K562 (cell line): ENCODE data around the gene KPNA1. TPM values are rescaled to one million over a fixed set of nuclear protein-coding genes. Genes with fewer than 3 reads are reported as not detected.

Experiments used
- ASH1L ChIP-seq: fragments of 450-650 bp; IDR thresholded peaks from 2 replicates; pipeline ENCODE4 v1.6.1; 2018; ENCODE audit warnings: borderline replicate concordance, mild to moderate bottlenecking, low read depth; ENCODE audit not compliant: partially characterized antibody
- BCOR ChIP-seq: fragments of 450-650 bp; IDR thresholded peaks from 2 replicates; pipeline ENCODE4 v1.6.1; 2016
- CTBP1 ChIP-seq: fragments of 450-650 bp; IDR thresholded peaks from 2 replicates; pipeline ENCODE4 v1.6.1; 2016; ENCODE audit warnings: borderline replicate concordance
- ELF2 ChIP-seq: fragments of 250-450 bp; sonication (Bioruptor Pico); IDR thresholded peaks from 2 replicates; pipeline ENCODE4 v1.5.0; 2021; ENCODE audit warnings: mild to moderate bottlenecking
- EP400 ChIP-seq: fragments of 450-650 bp; IDR thresholded peaks from 2 replicates; pipeline ENCODE4 v1.6.1; 2017; ENCODE audit warnings: antibody characterized with exemption, mild to moderate bottlenecking, moderate library complexity
- GATAD2B ChIP-seq: fragments of 450-650 bp; IDR thresholded peaks from 2 replicates; pipeline ENCODE4 v1.6.1; 2017; ENCODE audit warnings: mild to moderate bottlenecking, borderline replicate concordance
- HDAC2 ChIP-seq: fragments of 450-650 bp; IDR thresholded peaks from 2 replicates; pipeline ENCODE4 v1.6.1; 2016; ENCODE audit warnings: mild to moderate bottlenecking
- KLF10 ChIP-seq: fragments of 250-450 bp; sonication (Bioruptor Pico); IDR thresholded peaks from 2 replicates; pipeline ENCODE4 v1.6.1; 2021; ENCODE audit warnings: matching md5 sums
- MAFF ChIP-seq: IDR thresholded peaks from 2 replicates; pipeline ENCODE4 v1.6.1; 2012; ENCODE audit warnings: low read length, improper control_type of control experiment
- NFATC3 ChIP-seq: fragments of 450-650 bp; IDR thresholded peaks from 2 replicates; pipeline ENCODE4 v1.6.1; 2017; ENCODE audit warnings: mild to moderate bottlenecking
- PHF8 ChIP-seq: fragments of 200-600 bp; sonication (generic); IDR thresholded peaks from 2 replicates; pipeline ENCODE4 v1.6.1; 2012; ENCODE audit warnings: mixed run types, mild to moderate bottlenecking, inconsistent platforms, low read length, moderate library complexity, borderline replicate concordance
- SRSF3 ChIP-seq: fragments of 200-400 bp; formaldehyde crosslinking; IDR thresholded peaks from 2 replicates; pipeline ENCODE4 v1.6.1; 2016; ENCODE audit warnings: mild to moderate bottlenecking, low read length, moderate library complexity; ENCODE audit not compliant: insufficient read depth
- ZBTB1 ChIP-seq: sonication (generic); formaldehyde crosslinking; IDR thresholded peaks from 2 replicates; pipeline ENCODE4 v1.8.1; 2023; ENCODE audit warnings: missing genetic modification reagents, low read depth, mild to moderate bottlenecking, borderline replicate concordance
- ZNF239 ChIP-seq: fragments of 250-450 bp; sonication (Bioruptor Pico); IDR thresholded peaks from 2 replicates; pipeline ENCODE4 v1.4.0; 2020; ENCODE audit warnings: mild to moderate bottlenecking
- ZNF274 ChIP-seq: IDR thresholded peaks from 2 replicates; pipeline ENCODE4 v1.6.1; 2011; ENCODE audit warnings: low read depth, mild to moderate bottlenecking, low read length, moderate library complexity, borderline replicate concordance
- polyA plus RNA-seq, 8 experiments: library from polyadenylated mRNA; depleted of rRNA in 4 of 8; stranded (reverse) in 5 of 8; unstranded in 3 of 8; fragments of >200 nt; fragmentation: Nextera tagmentation in 2 of 8; fragmentation: Illumina TruSeq in 1 of 8; extraction: Ambion mirVana in 2 of 8; extraction: Trizol in 1 of 8; gene quantifications; 2 replicates each; pipeline versions ENCODE4 v1.2.1 to v1.2.3, GENCODE V29; 2011 to 2014; ENCODE audit warnings: inconsistent platforms in 1 of 8, missing spikeins in 1 of 8
- total RNA-seq, 7 experiments: library from RNA; depleted of rRNA in 6 of 7; stranded (reverse); fragments of >200 nt in 6 of 7; fragmentation: Illumina TruSeq in 2 of 7; extraction: Trizol in 2 of 7; gene quantifications; 2 replicates each; pipeline versions ENCODE4 v1.2.1 to v1.2.3, GENCODE V29; 2011 to 2021; ENCODE audit warnings: low replicate concordance in 1 of 7
- TF ChIP-seq, protein P1 (sequence below), 2 experiments: fragments of 450-650 bp; formaldehyde crosslinking in 1 of 2; IDR thresholded peaks; 2 replicates each; pipeline versions ENCODE4 v1.4.0 to v1.6.1; 2014 to 2020; ENCODE audit warnings: mild to moderate bottlenecking in 2 of 2, borderline replicate concordance in 1 of 2, low read depth in 1 of 2
- TF ChIP-seq, protein P2 (sequence below): fragments of 250-450 bp; sonication (Bioruptor Pico); IDR thresholded peaks from 2 replicates; pipeline ENCODE4 v1.5.0; 2021; ENCODE audit warnings: mild to moderate bottlenecking, borderline replicate concordance

KPNA1 gene
- total and polyA plus RNA-seq, 9 of the 15 experiments (the other 6 are each of a cell fraction or from before 2014, with no cell fraction given) = 9.3 to 53.8 (median 33.5) TPM

DNA sequence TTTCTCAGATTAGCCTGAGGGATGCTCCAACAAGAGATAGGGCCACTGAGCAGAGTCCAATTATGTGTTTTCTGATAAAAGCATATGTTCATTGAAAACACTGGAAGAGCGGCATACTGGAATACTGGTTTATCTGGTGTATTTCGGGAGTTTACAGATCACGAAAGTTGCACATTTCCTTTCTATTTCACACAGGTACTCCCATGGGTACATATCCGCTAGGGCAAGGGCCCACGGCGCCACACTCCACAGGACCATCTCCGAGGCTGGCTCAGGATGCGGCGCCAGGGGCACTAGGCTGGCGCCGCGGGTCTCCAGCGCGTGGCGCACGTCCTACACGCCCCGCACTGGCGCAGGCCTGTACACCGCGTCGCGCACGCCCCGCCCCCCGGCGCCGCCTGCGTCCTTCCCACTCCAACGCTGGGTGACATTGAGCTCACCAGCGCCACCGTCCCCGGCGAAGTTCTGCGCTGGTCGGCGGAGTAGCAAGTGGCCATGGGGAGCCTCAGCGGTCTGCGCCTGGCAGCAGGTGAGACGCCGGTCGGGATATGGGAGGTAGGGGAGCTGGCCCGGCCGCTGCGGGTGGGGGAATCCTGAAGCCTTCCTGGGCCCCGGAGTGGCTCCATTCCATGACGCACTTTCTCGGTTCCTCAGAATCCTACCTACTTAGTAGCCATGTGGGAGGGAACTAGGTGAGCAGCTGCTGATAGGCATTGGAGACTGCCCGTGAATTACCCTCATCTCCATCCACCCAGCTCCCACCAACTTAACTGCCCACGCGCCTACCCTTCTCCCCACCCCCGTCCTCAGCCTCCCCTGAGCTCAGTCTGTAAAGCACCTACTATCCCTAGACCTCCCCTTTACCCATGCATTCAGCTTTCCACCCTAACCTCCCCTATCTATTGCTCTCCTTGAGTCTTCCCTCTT is 130.7 kb downstream of the KPNA1 start, which contains the start of gene FAM162A (continued):
- TF ChIP-seq KLF10 (CRISPR knock-in tag) (no peak), HDAC2 (no peak), ZNF239 (CRISPR knock-in tag) (no peak), GATAD2B (0 out of 2 replicates have a peak, but pooled peaks have one; percentile 50), ELF2 (CRISPR knock-in tag) (no peak), SRSF3 (no peak), ZNF274 (no peak), EP400 (peak; percentile 76; the same call in 1 of the 2 replicates), CTBP1 (peak; percentile 90), NFATC3 (no peak), ASH1L (no peak), BCOR (no peak), MAFF (no peak), PHF8 (peak; percentile 78), ZBTB1 (CRISPR knock-in tag) (no peak)
- TF ChIP-seq, protein P1, sequence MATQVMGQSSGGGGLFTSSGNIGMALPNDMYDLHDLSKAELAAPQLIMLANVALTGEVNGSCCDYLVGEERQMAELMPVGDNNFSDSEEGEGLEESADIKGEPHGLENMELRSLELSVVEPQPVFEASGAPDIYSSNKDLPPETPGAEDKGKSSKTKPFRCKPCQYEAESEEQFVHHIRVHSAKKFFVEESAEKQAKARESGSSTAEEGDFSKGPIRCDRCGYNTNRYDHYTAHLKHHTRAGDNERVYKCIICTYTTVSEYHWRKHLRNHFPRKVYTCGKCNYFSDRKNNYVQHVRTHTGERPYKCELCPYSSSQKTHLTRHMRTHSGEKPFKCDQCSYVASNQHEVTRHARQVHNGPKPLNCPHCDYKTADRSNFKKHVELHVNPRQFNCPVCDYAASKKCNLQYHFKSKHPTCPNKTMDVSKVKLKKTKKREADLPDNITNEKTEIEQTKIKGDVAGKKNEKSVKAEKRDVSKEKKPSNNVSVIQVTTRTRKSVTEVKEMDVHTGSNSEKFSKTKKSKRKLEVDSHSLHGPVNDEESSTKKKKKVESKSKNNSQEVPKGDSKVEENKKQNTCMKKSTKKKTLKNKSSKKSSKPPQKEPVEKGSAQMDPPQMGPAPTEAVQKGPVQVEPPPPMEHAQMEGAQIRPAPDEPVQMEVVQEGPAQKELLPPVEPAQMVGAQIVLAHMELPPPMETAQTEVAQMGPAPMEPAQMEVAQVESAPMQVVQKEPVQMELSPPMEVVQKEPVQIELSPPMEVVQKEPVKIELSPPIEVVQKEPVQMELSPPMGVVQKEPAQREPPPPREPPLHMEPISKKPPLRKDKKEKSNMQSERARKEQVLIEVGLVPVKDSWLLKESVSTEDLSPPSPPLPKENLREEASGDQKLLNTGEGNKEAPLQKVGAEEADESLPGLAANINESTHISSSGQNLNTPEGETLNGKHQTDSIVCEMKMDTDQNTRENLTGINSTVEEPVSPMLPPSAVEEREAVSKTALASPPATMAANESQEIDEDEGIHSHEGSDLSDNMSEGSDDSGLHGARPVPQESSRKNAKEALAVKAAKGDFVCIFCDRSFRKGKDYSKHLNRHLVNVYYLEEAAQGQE (IDR thresholded peaks at IDR 0.05; ENCODE audit: borderline replicate concordance) = no peak
- TF ChIP-seq, protein P1 (CRISPR knock-in tag; IDR thresholded peaks at IDR 0.05; ENCODE audit: low read depth) = no peak
- TF ChIP-seq, protein P2, sequence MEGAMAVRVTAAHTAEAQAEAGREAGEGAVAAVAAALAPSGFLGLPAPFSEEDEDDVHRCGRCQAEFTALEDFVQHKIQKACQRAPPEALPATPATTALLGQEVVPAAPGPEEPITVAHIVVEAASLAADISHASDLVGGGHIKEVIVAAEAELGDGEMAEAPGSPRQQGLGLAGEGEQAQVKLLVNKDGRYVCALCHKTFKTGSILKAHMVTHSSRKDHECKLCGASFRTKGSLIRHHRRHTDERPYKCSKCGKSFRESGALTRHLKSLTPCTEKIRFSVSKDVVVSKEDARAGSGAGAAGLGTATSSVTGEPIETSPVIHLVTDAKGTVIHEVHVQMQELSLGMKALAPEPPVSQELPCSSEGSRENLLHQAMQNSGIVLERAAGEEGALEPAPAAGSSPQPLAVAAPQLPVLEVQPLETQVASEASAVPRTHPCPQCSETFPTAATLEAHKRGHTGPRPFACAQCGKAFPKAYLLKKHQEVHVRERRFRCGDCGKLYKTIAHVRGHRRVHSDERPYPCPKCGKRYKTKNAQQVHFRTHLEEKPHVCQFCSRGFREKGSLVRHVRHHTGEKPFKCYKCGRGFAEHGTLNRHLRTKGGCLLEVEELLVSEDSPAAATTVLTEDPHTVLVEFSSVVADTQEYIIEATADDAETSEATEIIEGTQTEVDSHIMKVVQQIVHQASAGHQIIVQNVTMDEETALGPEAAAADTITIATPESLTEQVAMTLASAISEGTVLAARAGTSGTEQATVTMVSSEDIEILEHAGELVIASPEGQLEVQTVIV (CRISPR knock-in tag) = no peak
